ENCODE results near the gene HLA-F.

The HLA-F gene

GRCh38 chr6:29762781-29763214, 39.6 kb downstream of the HLA-F start:
- no peak for DNase-seq (ENCODE audit: extremely low read depth, insufficient read length)
- Histone ChIP-seq H3K36me3 (ENCODE audit: control insufficient read depth, insufficient read depth, low read length) (no peaks in the 10 kb centered on the region), H3K4me3 (replicated peaks; ENCODE audit: low read depth, low read length) (no peak overlapping the region), H3K27me3 (replicated peaks; ENCODE audit: control insufficient read depth, insufficient read depth, low read length) (no peaks in the 10 kb centered on the region; the same call in 1 of the 2 replicates)
- no peak for TF ChIP-seq CTCF (IDR thresholded peaks at IDR 0.05; ENCODE audit: insufficient read depth, low read length, poor library complexity, severe bottlenecking)

- DNase-seq (ENCODE audit: extremely low read depth, insufficient read length): no peak
- no peak for TF ChIP-seq CTCF (IDR thresholded peaks at IDR 0.05; ENCODE audit: insufficient read depth, low read length, poor library complexity, severe bottlenecking)
- Histone ChIP-seq H3K27me3 (replicated peaks; ENCODE audit: control insufficient read depth, insufficient read depth, low read length) (no peaks in the 10 kb centered on the region; the same call in 1 of the 2 replicates), H3K36me3 (ENCODE audit: control insufficient read depth, insufficient read depth, low read length) (no peaks in the 10 kb centered on the region), H3K4me3 (replicated peaks; ENCODE audit: low read depth, low read length) (no peak overlapping the region)
Measured at GRCh38 chr6:29763491-29764289, 40.5 kb downstream of the HLA-F start.

- no peaks in the 10 kb centered on the region for H3K36me3 ChIP-seq (ENCODE audit: control insufficient read depth, insufficient read depth, low read length)
- no peak overlapping the region for H3K4me3 ChIP-seq (replicated peaks; ENCODE audit: low read depth, low read length)
- no peaks in the 10 kb centered on the region; the same call in 1 of the 2 replicates for H3K27me3 ChIP-seq (replicated peaks; ENCODE audit: control insufficient read depth, insufficient read depth, low read length)
- no peak for TF ChIP-seq CTCF (IDR thresholded peaks at IDR 0.05; ENCODE audit: insufficient read depth, low read length, poor library complexity, severe bottlenecking)
- DNase-seq (ENCODE audit: extremely low read depth, insufficient read length): no peak
Measured at GRCh38 chr6:29764422-29765196, 41.4 kb downstream of the HLA-F start.

GRCh38 chr6:29769336-29769735, 46.1 kb downstream of the HLA-F start:
- no peak for TF ChIP-seq CTCF (IDR thresholded peaks at IDR 0.05; ENCODE audit: insufficient read depth, low read length, poor library complexity, severe bottlenecking)
- Histone ChIP-seq H3K27me3 (replicated peaks; ENCODE audit: control insufficient read depth, insufficient read depth, low read length) (peaks cover 1% of the 10 kb centered on the region; the same call in 1 of the 2 replicates), H3K36me3 (ENCODE audit: control insufficient read depth, insufficient read depth, low read length) (no peaks in the 10 kb centered on the region), H3K4me3 (replicated peaks; ENCODE audit: low read depth, low read length) (no peak overlapping the region)
- DNase-seq (ENCODE audit: extremely low read depth, insufficient read length): no peak

GRCh38 chr6:29770306-29770705, 47.1 kb downstream of the HLA-F start:
- Histone ChIP-seq H3K27me3 (replicated peaks; ENCODE audit: control insufficient read depth, insufficient read depth, low read length) (peaks cover 1% of the 10 kb centered on the region; the same call in 1 of the 2 replicates), H3K36me3 (ENCODE audit: control insufficient read depth, insufficient read depth, low read length) (no peaks in the 10 kb centered on the region), H3K4me3 (replicated peaks; ENCODE audit: low read depth, low read length) (no peak overlapping the region)
- no peak for DNase-seq (ENCODE audit: extremely low read depth, insufficient read length)
- no peak for TF ChIP-seq CTCF (IDR thresholded peaks at IDR 0.05; ENCODE audit: insufficient read depth, low read length, poor library complexity, severe bottlenecking)

Data from GM06990 (cell line).